ENCODE measurements around the gene IL1RAP.

The IL1RAP gene

GRCh38 chr3:190601622-190602021 is 87.7 kb downstream of the IL1RAP start:
- Histone ChIP-seq H3K27me3 (ENCODE audit: control insufficient read depth, insufficient read depth, low read length) (no peaks in the 10 kb centered on the region), H3K4me3 (ENCODE audit: low read length) (no peak overlapping the region), H3K9me3 (replicated peaks; ENCODE audit: low read length) (no peaks in the 10 kb centered on the region), H3K9ac (ENCODE audit: low read depth, low read length) (no peak overlapping the region), H3K4me1 (ENCODE audit: control insufficient read depth, insufficient read depth, low read length) (peaks cover 10% of the 10 kb centered on the region), H3K36me3 (ENCODE audit: insufficient read depth, low read length) (peaks cover 16% of the 10 kb centered on the region), H3K4me2 (ENCODE audit: low read length) (no peak overlapping the region)

GRCh38 chr3:190605385-190605784 is 91.5 kb downstream of the IL1RAP start:
- peaks cover 4% of the 10 kb centered on the region for H3K4me1 ChIP-seq (ENCODE audit: control insufficient read depth, insufficient read depth, low read length)
- no peak overlapping the region for H3K4me3 ChIP-seq (ENCODE audit: low read length)
- no peaks in the 10 kb centered on the region for H3K9me3 ChIP-seq (replicated peaks; ENCODE audit: low read length)
- no peak overlapping the region for H3K9ac ChIP-seq (ENCODE audit: low read depth, low read length)
- no peak overlapping the region for H3K4me2 ChIP-seq (ENCODE audit: low read length)
- H3K27me3 ChIP-seq (ENCODE audit: control insufficient read depth, insufficient read depth, low read length): no peaks in the 10 kb centered on the region
- peaks cover 16% of the 10 kb centered on the region for H3K36me3 ChIP-seq (ENCODE audit: insufficient read depth, low read length)

GRCh38 chr3:190606596-190606995 is 92.7 kb downstream of the IL1RAP start:
- Histone ChIP-seq H3K4me2 (ENCODE audit: low read length) (no peak overlapping the region), H3K27me3 (ENCODE audit: control insufficient read depth, insufficient read depth, low read length) (no peaks in the 10 kb centered on the region), H3K9me3 (replicated peaks; ENCODE audit: low read length) (no peaks in the 10 kb centered on the region), H3K4me1 (ENCODE audit: control insufficient read depth, insufficient read depth, low read length) (peaks cover 3% of the 10 kb centered on the region), H3K4me3 (ENCODE audit: low read length) (no peak overlapping the region), H3K9ac (ENCODE audit: low read depth, low read length) (no peak overlapping the region), H3K36me3 (ENCODE audit: insufficient read depth, low read length) (peaks cover 16% of the 10 kb centered on the region)

- Histone ChIP-seq H3K9ac (ENCODE audit: low read depth, low read length) (no peak overlapping the region), H3K4me2 (ENCODE audit: low read length) (no peak overlapping the region), H3K36me3 (ENCODE audit: insufficient read depth, low read length) (peaks cover 16% of the 10 kb centered on the region), H3K9me3 (replicated peaks; ENCODE audit: low read length) (no peaks in the 10 kb centered on the region), H3K4me3 (ENCODE audit: low read length) (no peak overlapping the region), H3K4me1 (ENCODE audit: control insufficient read depth, insufficient read depth, low read length) (no peaks in the 10 kb centered on the region), H3K27me3 (ENCODE audit: control insufficient read depth, insufficient read depth, low read length) (no peaks in the 10 kb centered on the region)
Observed at GRCh38 chr3:190607021-190607420, 93.1 kb downstream of the IL1RAP start.

GRCh38 chr3:190608850-190609589 is 95.1 kb downstream of the IL1RAP start:
- H3K4me2 ChIP-seq (ENCODE audit: low read length): no peak overlapping the region
- peaks cover 16% of the 10 kb centered on the region for H3K36me3 ChIP-seq (ENCODE audit: insufficient read depth, low read length)
- H3K27me3 ChIP-seq (ENCODE audit: control insufficient read depth, insufficient read depth, low read length): no peaks in the 10 kb centered on the region
- H3K9me3 ChIP-seq (replicated peaks; ENCODE audit: low read length): no peaks in the 10 kb centered on the region
- no peak overlapping the region for H3K4me3 ChIP-seq (ENCODE audit: low read length)
- H3K4me1 ChIP-seq (ENCODE audit: control insufficient read depth, insufficient read depth, low read length): no peaks in the 10 kb centered on the region
- no peak overlapping the region for H3K9ac ChIP-seq (ENCODE audit: low read depth, low read length)

GRCh38 chr3:190614226-190615059 is 100.6 kb downstream of the IL1RAP start:
- Histone ChIP-seq H3K9me3 (replicated peaks; ENCODE audit: low read length) (no peaks in the 10 kb centered on the region), H3K4me1 (ENCODE audit: control insufficient read depth, insufficient read depth, low read length) (peaks cover 13% of the 10 kb centered on the region), H3K27me3 (ENCODE audit: control insufficient read depth, insufficient read depth, low read length) (no peaks in the 10 kb centered on the region)

GRCh38 chr3:190615060-190615384 is 101.1 kb downstream of the IL1RAP start:
- H3K27me3 ChIP-seq (ENCODE audit: control insufficient read depth, insufficient read depth, low read length): no peaks in the 10 kb centered on the region
- no peak overlapping the region for H3K4me3 ChIP-seq (ENCODE audit: low read length)
- H3K9ac ChIP-seq (ENCODE audit: low read depth, low read length): no peak overlapping the region
- no peak overlapping the region for H3K4me2 ChIP-seq (ENCODE audit: low read length)
- H3K9me3 ChIP-seq (replicated peaks; ENCODE audit: low read length): no peaks in the 10 kb centered on the region
- no peaks in the 10 kb centered on the region for H3K36me3 ChIP-seq (ENCODE audit: insufficient read depth, low read length)
- peaks cover 13% of the 10 kb centered on the region for H3K4me1 ChIP-seq (ENCODE audit: control insufficient read depth, insufficient read depth, low read length)

More at GRCh38 chr3:190614226-190615059, 100.6 kb downstream of the IL1RAP start:
- H3K9ac ChIP-seq (ENCODE audit: low read depth, low read length): no peak overlapping the region
- no peaks in the 10 kb centered on the region for H3K36me3 ChIP-seq (ENCODE audit: insufficient read depth, low read length)
- H3K4me3 ChIP-seq (ENCODE audit: low read length): no peak overlapping the region
- H3K4me2 ChIP-seq (ENCODE audit: low read length): no peak overlapping the region

GRCh38 chr3:190615607-190616006 is 101.7 kb downstream of the IL1RAP start:
- Histone ChIP-seq H3K4me2 (ENCODE audit: low read length) (no peak overlapping the region), H3K9me3 (replicated peaks; ENCODE audit: low read length) (no peaks in the 10 kb centered on the region), H3K36me3 (ENCODE audit: insufficient read depth, low read length) (no peaks in the 10 kb centered on the region), H3K9ac (ENCODE audit: low read depth, low read length) (no peak overlapping the region), H3K27me3 (ENCODE audit: control insufficient read depth, insufficient read depth, low read length) (no peaks in the 10 kb centered on the region), H3K4me1 (ENCODE audit: control insufficient read depth, insufficient read depth, low read length) (peaks cover 13% of the 10 kb centered on the region), H3K4me3 (ENCODE audit: low read length) (no peak overlapping the region)

- Histone ChIP-seq H3K36me3 (ENCODE audit: insufficient read depth, low read length) (peaks cover 5% of the 10 kb centered on the region), H3K9ac (ENCODE audit: low read depth, low read length) (no peak overlapping the region), H3K4me3 (ENCODE audit: low read length) (no peak overlapping the region), H3K27me3 (ENCODE audit: control insufficient read depth, insufficient read depth, low read length) (no peaks in the 10 kb centered on the region), H3K4me2 (ENCODE audit: low read length) (no peak overlapping the region), H3K9me3 (replicated peaks; ENCODE audit: low read length) (no peaks in the 10 kb centered on the region), H3K4me1 (ENCODE audit: control insufficient read depth, insufficient read depth, low read length) (peaks cover 13% of the 10 kb centered on the region)
Observed at GRCh38 chr3:190616637-190617036, 102.8 kb downstream of the IL1RAP start.

- H3K27me3 ChIP-seq (ENCODE audit: control insufficient read depth, insufficient read depth, low read length): no peaks in the 10 kb centered on the region
- H3K9me3 ChIP-seq (replicated peaks; ENCODE audit: low read length): no peaks in the 10 kb centered on the region
- peaks cover 5% of the 10 kb centered on the region for H3K36me3 ChIP-seq (ENCODE audit: insufficient read depth, low read length)
- peaks cover 13% of the 10 kb centered on the region for H3K4me1 ChIP-seq (ENCODE audit: control insufficient read depth, insufficient read depth, low read length)
- H3K4me2 ChIP-seq (ENCODE audit: low read length): no peak overlapping the region
- no peak overlapping the region for H3K9ac ChIP-seq (ENCODE audit: low read depth, low read length)
- H3K4me3 ChIP-seq (ENCODE audit: low read length): no peak overlapping the region
Observed at GRCh38 chr3:190617185-190617584, 103.3 kb downstream of the IL1RAP start.

- no peak overlapping the region for H3K4me3 ChIP-seq (ENCODE audit: low read length)
- H3K36me3 ChIP-seq (ENCODE audit: insufficient read depth, low read length): peaks cover 8% of the 10 kb centered on the region
- H3K4me2 ChIP-seq (ENCODE audit: low read length): peak overlapping the region; percentile 28
- H3K9me3 ChIP-seq (replicated peaks; ENCODE audit: low read length): no peaks in the 10 kb centered on the region
- no peak overlapping the region for H3K9ac ChIP-seq (ENCODE audit: low read depth, low read length)
- peaks cover 13% of the 10 kb centered on the region for H3K4me1 ChIP-seq (ENCODE audit: control insufficient read depth, insufficient read depth, low read length)
- H3K27me3 ChIP-seq (ENCODE audit: control insufficient read depth, insufficient read depth, low read length): no peaks in the 10 kb centered on the region
Observed at GRCh38 chr3:190618330-190619030, 104.6 kb downstream of the IL1RAP start.
